K562 (cell line): ENCODE measurements around the gene CBY3. TPM values are rescaled to one million over a fixed set of nuclear protein-coding genes. Genes with fewer than 3 reads are reported as not detected.

Source experiments
- ATF1 ChIP-seq, 2 experiments: fragments of 450-650 bp in 1 of 2; IDR thresholded peaks; 2 replicates each; pipeline ENCODE4 v1.6.1; 2016; ENCODE audit warnings: missing compliant biosample characterization in 1 of 2, missing genetic modification characterization in 1 of 2
- GATA2 ChIP-seq: sonication (generic); formaldehyde crosslinking; IDR thresholded peaks from 2 replicates; pipeline ENCODE4 v1.4.0; 2020; ENCODE audit warnings: mild to moderate bottlenecking, missing genetic modification reagents
- MEIS2 ChIP-seq: fragments of 450-650 bp; IDR thresholded peaks from 2 replicates; pipeline ENCODE4 v1.6.1; 2014; ENCODE audit warnings: mild to moderate bottlenecking; ENCODE audit not compliant: partially characterized antibody
- NRF1 ChIP-seq, 2 experiments: fragments of 450-650 bp; IDR thresholded peaks in 1 of 2; conservative IDR thresholded peaks in 1 of 2; 2 replicates each; pipeline ENCODE4 v1.6.1; 2014; ENCODE audit warnings: mild to moderate bottlenecking in 2 of 2
- PATZ1 ChIP-seq: fragments of 250-450 bp; sonication (Bioruptor Pico); IDR thresholded peaks from 2 replicates; pipeline ENCODE4 v1.5.0; 2020; ENCODE audit warnings: mild to moderate bottlenecking, borderline replicate concordance
- PTRF ChIP-seq: fragments of 450-650 bp; IDR thresholded peaks from 2 replicates; pipeline ENCODE4 v1.6.1; 2016; ENCODE audit warnings: mild to moderate bottlenecking, missing genetic modification characterization, missing compliant biosample characterization
- SREBF2 ChIP-seq: sonication (generic); formaldehyde crosslinking; IDR thresholded peaks from 2 replicates; pipeline ENCODE4 v1.4.0; 2020; ENCODE audit warnings: mild to moderate bottlenecking, missing genetic modification reagents
- SRF ChIP-seq, 2 experiments: fragments of 250-450, 450-650 bp in 1 of 2; sonication (Bioruptor Pico) in 1 of 2; sonication (generic) in 1 of 2; formaldehyde crosslinking; IDR thresholded peaks; 2 replicates each; pipeline versions ENCODE4 v1.5.0 to v1.5.1; 2020 to 2022; ENCODE audit warnings: mild to moderate bottlenecking in 1 of 2, missing genetic modification reagents in 1 of 2
- TAF1 ChIP-seq: IDR thresholded peaks from 2 replicates; pipeline ENCODE4 v1.6.1; 2011; ENCODE audit warnings: mild to moderate bottlenecking, low read length, moderate library complexity; ENCODE audit not compliant: insufficient read depth, control insufficient read depth, severe bottlenecking; ENCODE audit errors: extremely low read depth
- TAL1 ChIP-seq: fragments of 450-650 bp; IDR thresholded peaks from 2 replicates; pipeline ENCODE4 v1.6.1; 2016; ENCODE audit warnings: mild to moderate bottlenecking
- ZBTB26 ChIP-seq: fragments of 450-650 bp; formaldehyde crosslinking; IDR thresholded peaks from 2 replicates; pipeline ENCODE4 v1.4.0; 2022; ENCODE audit warnings: missing genetic modification characterization
- ZNF12 ChIP-seq: sonication (generic); formaldehyde crosslinking; IDR thresholded peaks from 2 replicates; pipeline ENCODE4 v1.4.0; 2020; ENCODE audit warnings: mild to moderate bottlenecking, missing genetic modification reagents
- ZNF175 ChIP-seq: fragments of 200-800 bp; sonication (Bioruptor generic); IDR thresholded peaks from 2 replicates; pipeline ENCODE4 v1.6.1; 2016; ENCODE audit warnings: low read depth, mild to moderate bottlenecking, missing genetic modification characterization, missing compliant biosample characterization
- ZNF239 ChIP-seq: fragments of 250-450 bp; sonication (Bioruptor Pico); IDR thresholded peaks from 2 replicates; pipeline ENCODE4 v1.4.0; 2020; ENCODE audit warnings: mild to moderate bottlenecking
- ZNF311 ChIP-seq: fragments of 250-450 bp; sonication (Bioruptor Pico); IDR thresholded peaks from 2 replicates; pipeline ENCODE4 v1.4.0; 2020; ENCODE audit warnings: mild to moderate bottlenecking, moderate library complexity
- ZNF324 ChIP-seq: fragments of 250-450 bp; sonication (Bioruptor Pico); IDR thresholded peaks from 2 replicates; pipeline ENCODE4 v1.4.0; 2020; ENCODE audit warnings: mild to moderate bottlenecking
- ZNF512 ChIP-seq: IDR thresholded peaks from 2 replicates; pipeline ENCODE4 v1.6.1; 2016; ENCODE audit warnings: missing genetic modification characterization, missing compliant biosample characterization
- ZNF551 ChIP-seq: fragments of 250-450 bp; sonication (Bioruptor Pico); IDR thresholded peaks from 2 replicates; pipeline ENCODE4 v1.5.0; 2021; ENCODE audit warnings: mild to moderate bottlenecking, moderate library complexity
- ZNF586 ChIP-seq: fragments of 450-650 bp; formaldehyde crosslinking; conservative IDR thresholded peaks from 2 replicates; pipeline ENCODE4 v1.4.0; 2020; ENCODE audit warnings: mild to moderate bottlenecking, moderate library complexity
- polyA plus RNA-seq, 8 experiments: library from polyadenylated mRNA; depleted of rRNA in 4 of 8; stranded (reverse) in 5 of 8; unstranded in 3 of 8; fragments of >200 nt; fragmentation: Nextera tagmentation in 2 of 8; fragmentation: Illumina TruSeq in 1 of 8; extraction: Ambion mirVana in 2 of 8; extraction: Trizol in 1 of 8; gene quantifications; 2 replicates each; pipeline versions ENCODE4 v1.2.1 to v1.2.3, GENCODE V29; 2011 to 2014; ENCODE audit warnings: inconsistent platforms in 1 of 8, missing spikeins in 1 of 8
- total RNA-seq, 7 experiments: library from RNA; depleted of rRNA in 6 of 7; stranded (reverse); fragments of >200 nt in 6 of 7; fragmentation: Illumina TruSeq in 2 of 7; extraction: Trizol in 2 of 7; gene quantifications; 2 replicates each; pipeline versions ENCODE4 v1.2.1 to v1.2.3, GENCODE V29; 2011 to 2021; ENCODE audit warnings: low replicate concordance in 1 of 7
- TF ChIP-seq, protein P1 (sequence below): sonication (generic); formaldehyde crosslinking; IDR thresholded peaks from 2 replicates; pipeline ENCODE4 v1.8.0; 2023; ENCODE audit warnings: mild to moderate bottlenecking, missing genetic modification reagents

Gene CBY3
- total and polyA plus RNA-seq, 9 of the 15 experiments (the other 6 are each of a cell fraction or from before 2014, with no cell fraction given): not detected

DNA sequence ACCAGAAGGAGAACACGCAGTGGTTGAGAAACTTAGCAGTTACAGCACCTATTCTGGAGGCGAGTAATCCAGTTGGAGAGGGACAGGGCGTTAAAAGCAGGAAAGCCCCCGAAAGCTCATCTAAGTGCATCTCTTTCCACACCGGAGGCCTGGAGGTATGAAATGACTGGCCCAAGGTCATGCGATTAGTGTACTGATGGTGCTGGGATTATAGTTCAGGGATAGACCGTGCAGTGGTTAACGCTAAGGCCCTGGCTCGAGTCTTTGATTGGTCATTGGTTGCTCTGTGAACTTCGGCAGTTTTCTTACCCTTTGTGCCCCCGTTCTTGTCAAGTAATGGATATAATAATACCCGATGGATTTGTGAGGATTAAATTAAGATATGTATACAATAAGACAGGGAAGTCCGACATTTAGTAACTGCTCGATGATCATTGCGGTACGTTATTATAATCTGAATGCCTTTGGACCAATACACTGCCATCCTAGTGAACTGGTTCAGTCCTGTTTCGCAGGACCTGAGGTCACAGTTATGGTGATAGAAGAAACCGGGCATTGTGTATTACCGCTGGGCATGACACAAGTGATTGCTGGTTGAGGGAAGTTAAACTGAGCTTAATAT lies 18.9 kb upstream of the CBY3 start (continued):
- no peak for TF ChIP-seq PATZ1 (CRISPR knock-in tag)
- TF ChIP-seq MEIS2: no peak
- no peak for TF ChIP-seq TAL1
- TF ChIP-seq, protein P1, sequence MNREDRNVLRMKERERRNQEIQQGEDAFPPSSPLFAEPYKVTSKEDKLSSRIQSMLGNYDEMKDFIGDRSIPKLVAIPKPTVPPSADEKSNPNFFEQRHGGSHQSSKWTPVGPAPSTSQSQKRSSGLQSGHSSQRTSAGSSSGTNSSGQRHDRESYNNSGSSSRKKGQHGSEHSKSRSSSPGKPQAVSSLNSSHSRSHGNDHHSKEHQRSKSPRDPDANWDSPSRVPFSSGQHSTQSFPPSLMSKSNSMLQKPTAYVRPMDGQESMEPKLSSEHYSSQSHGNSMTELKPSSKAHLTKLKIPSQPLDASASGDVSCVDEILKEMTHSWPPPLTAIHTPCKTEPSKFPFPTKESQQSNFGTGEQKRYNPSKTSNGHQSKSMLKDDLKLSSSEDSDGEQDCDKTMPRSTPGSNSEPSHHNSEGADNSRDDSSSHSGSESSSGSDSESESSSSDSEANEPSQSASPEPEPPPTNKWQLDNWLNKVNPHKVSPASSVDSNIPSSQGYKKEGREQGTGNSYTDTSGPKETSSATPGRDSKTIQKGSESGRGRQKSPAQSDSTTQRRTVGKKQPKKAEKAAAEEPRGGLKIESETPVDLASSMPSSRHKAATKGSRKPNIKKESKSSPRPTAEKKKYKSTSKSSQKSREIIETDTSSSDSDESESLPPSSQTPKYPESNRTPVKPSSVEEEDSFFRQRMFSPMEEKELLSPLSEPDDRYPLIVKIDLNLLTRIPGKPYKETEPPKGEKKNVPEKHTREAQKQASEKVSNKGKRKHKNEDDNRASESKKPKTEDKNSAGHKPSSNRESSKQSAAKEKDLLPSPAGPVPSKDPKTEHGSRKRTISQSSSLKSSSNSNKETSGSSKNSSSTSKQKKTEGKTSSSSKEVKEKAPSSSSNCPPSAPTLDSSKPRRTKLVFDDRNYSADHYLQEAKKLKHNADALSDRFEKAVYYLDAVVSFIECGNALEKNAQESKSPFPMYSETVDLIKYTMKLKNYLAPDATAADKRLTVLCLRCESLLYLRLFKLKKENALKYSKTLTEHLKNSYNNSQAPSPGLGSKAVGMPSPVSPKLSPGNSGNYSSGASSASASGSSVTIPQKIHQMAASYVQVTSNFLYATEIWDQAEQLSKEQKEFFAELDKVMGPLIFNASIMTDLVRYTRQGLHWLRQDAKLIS (CRISPR knock-in tag): no peak
- no peak for TF ChIP-seq ZNF324 (CRISPR knock-in tag)
- no peak for TF ChIP-seq ATF1 (CRISPR knock-in tag; IDR thresholded peaks at IDR 0.05)
- TF ChIP-seq ATF1 (tag; IDR thresholded peaks at IDR 0.05): no peak
- TF ChIP-seq ZNF239: no peak
- no peak for TF ChIP-seq ZNF512 (tag)
- TF ChIP-seq ZNF175 (CRISPR knock-in tag): 0 out of 2 replicates have a peak, but pooled peaks have one; percentile 15
- no peak for TF ChIP-seq TAF1
- no peak for TF ChIP-seq SRF (CRISPR knock-in tag; IDR thresholded peaks at IDR 0.05)
- TF ChIP-seq ZNF12 (CRISPR knock-in tag): no peak
- TF ChIP-seq SREBF2 (CRISPR knock-in tag): 0 out of 2 replicates have a peak, but pooled peaks have one; percentile 28
- TF ChIP-seq ZBTB26: 0 out of 2 replicates have a peak, but pooled peaks have one; percentile 2
- 0 out of 2 replicates have a peak, but pooled peaks have one; percentile 32 for TF ChIP-seq GATA2 (CRISPR knock-in tag)
- no peak for TF ChIP-seq PTRF (tag)
- no peak for TF ChIP-seq NRF1 (conservative IDR thresholded peaks at IDR 0.05 in 1 of 2, IDR thresholded peaks at IDR 0.05 in 1 of 2)
- no peak for TF ChIP-seq ZNF551 (CRISPR knock-in tag)
- no peak for TF ChIP-seq ZNF586 (CRISPR knock-in tag)
- no peak for TF ChIP-seq ZNF311 (CRISPR knock-in tag)
